GM12878 (cell line): ENCODE results near the gene E2F2. TPM values are rescaled to one million over a fixed set of nuclear protein-coding genes. Genes with fewer than 3 reads are reported as not detected.

Experiments used
- BCL11A ChIP-seq: IDR thresholded peaks from 2 replicates; pipeline ENCODE4 v1.6.1; 2011; ENCODE audit warnings: low read depth, low read length
- BMI1 ChIP-seq: fragments of 450-650 bp; IDR thresholded peaks from 2 replicates; pipeline ENCODE4 v1.6.1; 2016; ENCODE audit warnings: mild to moderate bottlenecking, moderate library complexity, borderline replicate concordance
- CBX3 ChIP-seq: fragments of 200-600 bp; sonication (generic); IDR thresholded peaks from 2 replicates; pipeline ENCODE4 v1.6.1; 2016; ENCODE audit warnings: low read depth, borderline replicate concordance
- CEBPB ChIP-seq, 2 experiments: fragments of 150-350 bp in 1 of 2; IDR thresholded peaks; 2 replicates each; pipeline ENCODE4 v1.6.1; 2012 to 2014; ENCODE audit warnings: low read depth in 2 of 2, low read length in 2 of 2, borderline replicate concordance in 1 of 2, inconsistent platforms in 1 of 2
- EGR1 ChIP-seq, 2 experiments: IDR thresholded peaks; 1 replicate in 1 of 2; 2 replicates in 1 of 2; pipeline ENCODE4 v1.6.1; 2011 to 2012; ENCODE audit warnings: low read depth in 2 of 2, low read length in 2 of 2, borderline replicate concordance in 1 of 2, mild to moderate bottlenecking in 1 of 2, moderate library complexity in 1 of 2
- ESRRA ChIP-seq: IDR thresholded peaks from 2 replicates; pipeline ENCODE4 v1.6.1; 2012; ENCODE audit warnings: mild to moderate bottlenecking, low read length, improper control_type of control experiment
- FOS ChIP-seq: IDR thresholded peaks from 3 replicates; pipeline ENCODE4 v1.6.1; 2011; ENCODE audit warnings: borderline replicate concordance; ENCODE audit not compliant: insufficient read length; ENCODE audit errors: extremely low read depth
- GABPA ChIP-seq: IDR thresholded peaks from 2 replicates; pipeline ENCODE4 v1.6.1; 2014; ENCODE audit warnings: antibody characterized with exemption, low read depth, mild to moderate bottlenecking, inconsistent platforms
- GATAD2B ChIP-seq: fragments of 450-650 bp; conservative IDR thresholded peaks from 2 replicates; pipeline ENCODE4 v1.6.1; 2017; ENCODE audit warnings: low read depth, mild to moderate bottlenecking, moderate library complexity
- HDGF ChIP-seq: fragments of 450-650 bp; IDR thresholded peaks from 2 replicates; pipeline ENCODE4 v1.6.1; 2016; ENCODE audit warnings: antibody characterized with exemption
- HSF1 ChIP-seq: fragments of 150-350 bp; IDR thresholded peaks from 2 replicates; pipeline ENCODE4 v1.6.1; 2014; ENCODE audit warnings: mild to moderate bottlenecking, low read depth, low read length
- IRF4 ChIP-seq: IDR thresholded peaks from 2 replicates; pipeline ENCODE4 v1.6.1; 2011; ENCODE audit warnings: low read depth, low read length
- IRF5 ChIP-seq: fragments of 450-650 bp; IDR thresholded peaks from 2 replicates; pipeline ENCODE4 v1.6.1; 2017; ENCODE audit warnings: borderline replicate concordance
- JUND ChIP-seq: IDR thresholded peaks from 2 replicates; pipeline ENCODE4 v1.6.1; 2012; ENCODE audit warnings: low read depth, mild to moderate bottlenecking, low read length, improper control_type of control experiment, moderate library complexity
- KDM1A ChIP-seq: fragments of 200-600 bp; sonication (generic); IDR thresholded peaks from 2 replicates; pipeline ENCODE4 v1.6.1; 2016; ENCODE audit warnings: borderline replicate concordance
- MAX ChIP-seq: IDR thresholded peaks from 2 replicates; pipeline ENCODE4 v1.6.1; 2012; ENCODE audit warnings: low read depth, low read length, improper control_type of control experiment
- MEF2A ChIP-seq: IDR thresholded peaks from 2 replicates; pipeline ENCODE4 v1.6.1; 2011; ENCODE audit warnings: low read depth, mild to moderate bottlenecking, low read length, moderate library complexity; ENCODE audit not compliant: insufficient read depth
- MTA3 ChIP-seq: IDR thresholded peaks from 2 replicates; pipeline ENCODE4 v1.6.1; 2012; ENCODE audit warnings: low read length, inconsistent platforms, borderline replicate concordance
- NR2C2 ChIP-seq: IDR thresholded peaks from 2 replicates; pipeline ENCODE4 v1.6.1; 2011; ENCODE audit warnings: borderline replicate concordance, low read depth; ENCODE audit not compliant: control insufficient read depth, insufficient read length
- POLR2A ChIP-seq: IDR thresholded peaks from 2 replicates; pipeline ENCODE4 v1.6.1; 2011; ENCODE audit warnings: low read depth, mild to moderate bottlenecking, low read length
- POU2F2 ChIP-seq: IDR thresholded peaks from 3 replicates; pipeline ENCODE4 v1.6.1; 2011; ENCODE audit warnings: low read depth, mild to moderate bottlenecking, low read length, borderline replicate concordance
- RAD51 ChIP-seq: fragments of 450-650 bp; IDR thresholded peaks from 2 replicates; pipeline ENCODE4 v1.6.1; 2016; ENCODE audit warnings: moderate library complexity, mild to moderate bottlenecking, inconsistent platforms
- SREBF1 ChIP-seq: IDR thresholded peaks from 2 replicates; pipeline ENCODE4 v1.6.1; 2012; ENCODE audit warnings: mild to moderate bottlenecking, low read length
- SUZ12 ChIP-seq: fragments of 200-600 bp; sonication (generic); IDR thresholded peaks from one replicate; pipeline ENCODE4 v1.6.1; 2018; ENCODE audit warnings: antibody characterized with exemption, mild to moderate bottlenecking; ENCODE audit not compliant: unreplicated experiment
- TARDBP ChIP-seq: IDR thresholded peaks from 2 replicates; pipeline ENCODE4 v1.6.1; 2016; ENCODE audit warnings: borderline replicate concordance
- TCF12 ChIP-seq: IDR thresholded peaks from 2 replicates; pipeline ENCODE4 v1.6.1; 2011; ENCODE audit warnings: low read depth, mild to moderate bottlenecking, low read length
- ZBED1 ChIP-seq: IDR thresholded peaks from 2 replicates; pipeline ENCODE4 v1.6.1; 2016; ENCODE audit warnings: borderline replicate concordance
- ZNF687 ChIP-seq: fragments of 450-650 bp; IDR thresholded peaks from 2 replicates; pipeline ENCODE4 v1.6.1; 2017; ENCODE audit warnings: mild to moderate bottlenecking, moderate library complexity
- polyA plus RNA-seq, 11 experiments: library from polyadenylated mRNA; depleted of rRNA in 4 of 11; unstranded in 6 of 11; stranded (reverse) in 5 of 11; fragments of >200 nt; fragmentation: Nextera tagmentation in 4 of 11; fragmentation: Illumina TruSeq in 1 of 11; extraction: Ambion mirVana in 4 of 11; extraction: Trizol in 1 of 11; gene quantifications; 1 replicate in 1 of 11; 2 replicates in 10 of 11; pipeline versions ENCODE4 v1.2.1 to v1.2.3, GENCODE V29; 2011 to 2016; ENCODE audit warnings: inconsistent platforms in 2 of 11, missing spikeins in 2 of 11, low read depth in 1 of 11
- total RNA-seq, 4 experiments: library from RNA; depleted of rRNA in 3 of 4; stranded (reverse); fragments of >200 nt in 3 of 4; fragmentation: Illumina TruSeq in 1 of 4; extraction: Trizol in 1 of 4; gene quantifications; 2 replicates each; pipeline versions ENCODE4 v1.2.1 to v1.2.3, GENCODE V29; 2013 to 2021

E2F2 gene
- total and polyA plus RNA-seq, 10 of the 15 experiments (the other 5 are each of a cell fraction or from before 2014, with no cell fraction given), result 3.8 to 27.2 (median 14.6) TPM

GRCh38 chr1:23548704-23549143 is 17.7 kb upstream of the E2F2 start (continued):
- TF ChIP-seq MAX, result peak; percentile 62; the same call in 1 of the 2 replicates
- TF ChIP-seq POLR2A, result no peak
- TF ChIP-seq MEF2A, result no peak
- TF ChIP-seq ZNF687, result peak; percentile 69
- TF ChIP-seq SREBF1, result no peak
- TF ChIP-seq IRF4, result no peak
- no peak for TF ChIP-seq GABPA
- no peak for TF ChIP-seq TARDBP
- TF ChIP-seq GATAD2B, result no peak
- no peak for TF ChIP-seq HDGF
- no peak for TF ChIP-seq TCF12
- TF ChIP-seq ZBED1, result no peak
- no peak for TF ChIP-seq NR2C2
- no peak for TF ChIP-seq BCL11A
- no peak for TF ChIP-seq SUZ12
- no peak for TF ChIP-seq FOS
- TF ChIP-seq HSF1, result no peak
- TF ChIP-seq EGR1 (IDR thresholded peaks at IDR 0.05; ENCODE audit: borderline replicate concordance in 1 of 2, low read depth in 2 of 2, low read length in 2 of 2), result peak in 1 of 2 experiments; percentile 86; a peak in 2 of 3 replicates
- no peak for TF ChIP-seq BMI1
- no peak for TF ChIP-seq CEBPB (IDR thresholded peaks at IDR 0.05; ENCODE audit: borderline replicate concordance in 1 of 2, low read depth in 2 of 2, low read length in 2 of 2)
- TF ChIP-seq KDM1A, result no peak
- TF ChIP-seq JUND, result no peak
- TF ChIP-seq CBX3, result no peak
- TF ChIP-seq RAD51, result peak; percentile 55; the same call in 1 of the 2 replicates
- TF ChIP-seq POU2F2, result peak; percentile 34; the same call in 1 of the 3 replicates
- no peak for TF ChIP-seq IRF5
- no peak for TF ChIP-seq MTA3
- TF ChIP-seq ESRRA, result no peak
